K562 (cell line): Measurements from ENCODE around the gene ADAT1. TPM values are rescaled to one million over a fixed set of nuclear protein-coding genes. Genes with fewer than 3 reads are reported as not detected.

Source experiments
- BCOR ChIP-seq: fragments of 450-650 bp; IDR thresholded peaks from 2 replicates; pipeline ENCODE4 v1.6.1; 2016
- CBX8 ChIP-seq: fragments of 200-600 bp; sonication (generic); IDR thresholded peaks from 2 replicates; pipeline ENCODE4 v1.6.1; 2012; ENCODE audit warnings: borderline replicate concordance, mixed run types, low read depth, mild to moderate bottlenecking, moderate library complexity, mixed read lengths, low read length, control low read depth, inconsistent platforms; ENCODE audit not compliant: poor library complexity, severe bottlenecking; ENCODE audit errors: extremely low read depth
- CHCHD3 ChIP-seq: fragments of 250-450 bp; sonication (Bioruptor Pico); IDR thresholded peaks from 2 replicates; pipeline ENCODE4 v2.1.2; 2022; ENCODE audit warnings: mild to moderate bottlenecking
- HDAC8 ChIP-seq: fragments of 450-650 bp; IDR thresholded peaks from 2 replicates; pipeline ENCODE4 v1.6.1; 2016; ENCODE audit warnings: mild to moderate bottlenecking, missing genetic modification characterization, moderate library complexity, missing compliant biosample characterization
- HMG20A ChIP-seq: fragments of 450-650 bp; formaldehyde crosslinking; conservative IDR thresholded peaks from 2 replicates; pipeline ENCODE4 v1.4.0; 2020; ENCODE audit warnings: mild to moderate bottlenecking, mixed read lengths
- KHSRP ChIP-seq: fragments of 450-650 bp; IDR thresholded peaks from 2 replicates; pipeline ENCODE4 v1.6.1; 2017
- MBD2 ChIP-seq: sonication (generic); IDR thresholded peaks from 2 replicates; pipeline ENCODE4 v1.6.1; 2016; ENCODE audit warnings: low read depth, borderline replicate concordance
- PRPF4 ChIP-seq: fragments of 200-400 bp; formaldehyde crosslinking; IDR thresholded peaks from one replicate; pipeline ENCODE4 v1.6.1; 2017; ENCODE audit warnings: low read length, low read depth, mild to moderate bottlenecking; ENCODE audit not compliant: insufficient read depth, poor library complexity, severe bottlenecking
- RBM22 ChIP-seq: fragments of 200-400 bp; formaldehyde crosslinking; IDR thresholded peaks from 2 replicates; pipeline ENCODE4 v1.6.1; 2018; ENCODE audit warnings: low read length, low read depth; ENCODE audit not compliant: poor library complexity, severe bottlenecking
- RBM25 ChIP-seq: fragments of 200-400 bp; formaldehyde crosslinking; IDR thresholded peaks from 2 replicates; pipeline ENCODE4 v1.6.1; 2018; ENCODE audit warnings: low read length, low read depth, moderate library complexity; ENCODE audit not compliant: severe bottlenecking
- ZFP1 ChIP-seq: fragments of 450-650 bp; formaldehyde crosslinking; IDR thresholded peaks from 2 replicates; pipeline ENCODE4 v1.4.0; 2020; ENCODE audit warnings: mild to moderate bottlenecking, mixed read lengths
- ZNF778 ChIP-seq: fragments of 450-650 bp; formaldehyde crosslinking; IDR thresholded peaks from 2 replicates; pipeline ENCODE4 v1.4.0; 2020; ENCODE audit warnings: mild to moderate bottlenecking, moderate library complexity
- polyA plus RNA-seq, 8 experiments: library from polyadenylated mRNA; depleted of rRNA in 4 of 8; stranded (reverse) in 5 of 8; unstranded in 3 of 8; fragments of >200 nt; fragmentation: Nextera tagmentation in 2 of 8; fragmentation: Illumina TruSeq in 1 of 8; extraction: Ambion mirVana in 2 of 8; extraction: Trizol in 1 of 8; gene quantifications; 2 replicates each; pipeline versions ENCODE4 v1.2.1 to v1.2.3, GENCODE V29; 2011 to 2014; ENCODE audit warnings: inconsistent platforms in 1 of 8, missing spikeins in 1 of 8
- total RNA-seq, 7 experiments: library from RNA; depleted of rRNA in 6 of 7; stranded (reverse); fragments of >200 nt in 6 of 7; fragmentation: Illumina TruSeq in 2 of 7; extraction: Trizol in 2 of 7; gene quantifications; 2 replicates each; pipeline versions ENCODE4 v1.2.1 to v1.2.3, GENCODE V29; 2011 to 2021; ENCODE audit warnings: low replicate concordance in 1 of 7
- TF ChIP-seq, protein P1 (sequence below): fragments of 250-450 bp; sonication (Bioruptor Pico); IDR thresholded peaks from 2 replicates; pipeline ENCODE4 v1.4.0; 2020
- TF ChIP-seq, protein P2 (sequence below): fragments of 450-650 bp; IDR thresholded peaks from 2 replicates; pipeline ENCODE4 v1.6.1; 2017; ENCODE audit warnings: mild to moderate bottlenecking, moderate library complexity
- TF ChIP-seq, protein P3 (sequence below), 2 experiments: fragments of 450-650 bp in 1 of 2; IDR thresholded peaks; 2 replicates each; pipeline ENCODE4 v1.6.1; 2011 to 2017; ENCODE audit warnings: low read depth in 2 of 2, antibody characterized with exemption in 1 of 2, borderline replicate concordance in 1 of 2, low read length in 1 of 2, mild to moderate bottlenecking in 1 of 2, mixed read lengths in 1 of 2; ENCODE audit not compliant: control insufficient read depth in 1 of 2
- TF ChIP-seq, protein P4 (sequence below), 2 experiments: fragments of 200-800 bp in 1 of 2; sonication (Bioruptor generic) in 1 of 2; sonication (generic) in 1 of 2; formaldehyde crosslinking in 1 of 2; IDR thresholded peaks in 1 of 2; conservative IDR thresholded peaks in 1 of 2; 2 replicates each; pipeline versions ENCODE4 v1.5.0 to v1.6.1; 2016 to 2020; ENCODE audit warnings: missing compliant biosample characterization in 1 of 2, missing genetic modification characterization in 1 of 2, missing genetic modification reagents in 1 of 2

The ADAT1 gene
- total and polyA plus RNA-seq, 9 of the 15 experiments (the other 6 are each of a cell fraction or from before 2014, with no cell fraction given) = 16.0 to 36.7 (median 28.2) TPM

DNA sequence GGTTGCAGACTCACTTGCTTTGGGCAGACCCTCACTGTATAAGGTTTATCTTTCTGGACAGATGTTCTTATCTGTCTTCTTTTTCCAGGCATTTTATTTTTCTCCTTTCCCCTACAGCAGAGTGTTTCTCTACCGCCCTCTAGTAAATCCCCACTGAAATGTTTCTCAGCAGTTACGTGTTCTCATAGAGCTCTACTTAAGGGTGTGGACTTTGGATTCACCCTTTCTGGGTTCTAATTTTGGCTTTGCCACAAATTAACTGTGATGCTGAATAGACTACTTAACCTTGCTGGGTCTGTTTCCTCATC, 2.0 kb downstream of the ADAT1 start (continued):
- TF ChIP-seq, protein P1, sequence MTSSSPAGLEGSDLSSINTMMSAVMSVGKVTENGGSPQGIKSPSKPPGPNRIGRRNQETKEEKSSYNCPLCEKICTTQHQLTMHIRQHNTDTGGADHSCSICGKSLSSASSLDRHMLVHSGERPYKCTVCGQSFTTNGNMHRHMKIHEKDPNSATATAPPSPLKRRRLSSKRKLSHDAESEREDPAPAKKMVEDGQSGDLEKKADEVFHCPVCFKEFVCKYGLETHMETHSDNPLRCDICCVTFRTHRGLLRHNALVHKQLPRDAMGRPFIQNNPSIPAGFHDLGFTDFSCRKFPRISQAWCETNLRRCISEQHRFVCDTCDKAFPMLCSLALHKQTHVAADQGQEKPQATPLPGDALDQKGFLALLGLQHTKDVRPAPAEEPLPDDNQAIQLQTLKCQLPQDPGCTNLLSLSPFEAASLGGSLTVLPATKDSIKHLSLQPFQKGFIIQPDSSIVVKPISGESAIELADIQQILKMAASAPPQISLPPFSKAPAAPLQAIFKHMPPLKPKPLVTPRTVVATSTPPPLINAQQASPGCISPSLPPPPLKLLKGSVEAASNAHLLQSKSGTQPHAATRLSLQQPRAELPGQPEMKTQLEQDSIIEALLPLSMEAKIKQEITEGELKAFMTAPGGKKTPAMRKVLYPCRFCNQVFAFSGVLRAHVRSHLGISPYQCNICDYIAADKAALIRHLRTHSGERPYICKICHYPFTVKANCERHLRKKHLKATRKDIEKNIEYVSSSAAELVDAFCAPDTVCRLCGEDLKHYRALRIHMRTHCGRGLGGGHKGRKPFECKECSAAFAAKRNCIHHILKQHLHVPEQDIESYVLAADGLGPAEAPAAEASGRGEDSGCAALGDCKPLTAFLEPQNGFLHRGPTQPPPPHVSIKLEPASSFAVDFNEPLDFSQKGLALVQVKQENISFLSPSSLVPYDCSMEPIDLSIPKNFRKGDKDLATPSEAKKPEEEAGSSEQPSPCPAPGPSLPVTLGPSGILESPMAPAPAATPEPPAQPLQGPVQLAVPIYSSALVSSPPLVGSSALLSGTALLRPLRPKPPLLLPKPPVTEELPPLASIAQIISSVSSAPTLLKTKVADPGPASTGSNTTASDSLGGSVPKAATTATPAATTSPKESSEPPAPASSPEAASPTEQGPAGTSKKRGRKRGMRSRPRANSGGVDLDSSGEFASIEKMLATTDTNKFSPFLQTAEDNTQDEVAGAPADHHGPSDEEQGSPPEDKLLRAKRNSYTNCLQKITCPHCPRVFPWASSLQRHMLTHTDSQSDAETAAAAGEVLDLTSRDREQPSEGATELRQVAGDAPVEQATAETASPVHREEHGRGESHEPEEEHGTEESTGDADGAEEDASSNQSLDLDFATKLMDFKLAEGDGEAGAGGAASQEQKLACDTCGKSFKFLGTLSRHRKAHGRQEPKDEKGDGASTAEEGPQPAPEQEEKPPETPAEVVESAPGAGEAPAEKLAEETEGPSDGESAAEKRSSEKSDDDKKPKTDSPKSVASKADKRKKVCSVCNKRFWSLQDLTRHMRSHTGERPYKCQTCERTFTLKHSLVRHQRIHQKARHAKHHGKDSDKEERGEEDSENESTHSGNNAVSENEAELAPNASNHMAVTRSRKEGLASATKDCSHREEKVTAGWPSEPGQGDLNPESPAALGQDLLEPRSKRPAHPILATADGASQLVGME (CRISPR knock-in tag) = no peak
- TF ChIP-seq BCOR (peak; percentile 81; the same call in 1 of the 2 replicates), CHCHD3 (CRISPR knock-in tag) (no peak), PRPF4 (no peak), RBM22 (no peak), ZNF778 (no peak), CBX8 (no peak), RBM25 (no peak), ZFP1 (CRISPR knock-in tag) (no peak), HMG20A (CRISPR knock-in tag) (0 out of 2 replicates have a peak, but pooled peaks have one; percentile 28), MBD2 (no peak), HDAC8 (no peak), KHSRP (no peak)
- TF ChIP-seq, protein P2, sequence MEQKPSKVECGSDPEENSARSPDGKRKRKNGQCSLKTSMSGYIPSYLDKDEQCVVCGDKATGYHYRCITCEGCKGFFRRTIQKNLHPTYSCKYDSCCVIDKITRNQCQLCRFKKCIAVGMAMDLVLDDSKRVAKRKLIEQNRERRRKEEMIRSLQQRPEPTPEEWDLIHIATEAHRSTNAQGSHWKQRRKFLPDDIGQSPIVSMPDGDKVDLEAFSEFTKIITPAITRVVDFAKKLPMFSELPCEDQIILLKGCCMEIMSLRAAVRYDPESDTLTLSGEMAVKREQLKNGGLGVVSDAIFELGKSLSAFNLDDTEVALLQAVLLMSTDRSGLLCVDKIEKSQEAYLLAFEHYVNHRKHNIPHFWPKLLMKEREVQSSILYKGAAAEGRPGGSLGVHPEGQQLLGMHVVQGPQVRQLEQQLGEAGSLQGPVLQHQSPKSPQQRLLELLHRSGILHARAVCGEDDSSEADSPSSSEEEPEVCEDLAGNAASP = no peak
- TF ChIP-seq, protein P3, sequence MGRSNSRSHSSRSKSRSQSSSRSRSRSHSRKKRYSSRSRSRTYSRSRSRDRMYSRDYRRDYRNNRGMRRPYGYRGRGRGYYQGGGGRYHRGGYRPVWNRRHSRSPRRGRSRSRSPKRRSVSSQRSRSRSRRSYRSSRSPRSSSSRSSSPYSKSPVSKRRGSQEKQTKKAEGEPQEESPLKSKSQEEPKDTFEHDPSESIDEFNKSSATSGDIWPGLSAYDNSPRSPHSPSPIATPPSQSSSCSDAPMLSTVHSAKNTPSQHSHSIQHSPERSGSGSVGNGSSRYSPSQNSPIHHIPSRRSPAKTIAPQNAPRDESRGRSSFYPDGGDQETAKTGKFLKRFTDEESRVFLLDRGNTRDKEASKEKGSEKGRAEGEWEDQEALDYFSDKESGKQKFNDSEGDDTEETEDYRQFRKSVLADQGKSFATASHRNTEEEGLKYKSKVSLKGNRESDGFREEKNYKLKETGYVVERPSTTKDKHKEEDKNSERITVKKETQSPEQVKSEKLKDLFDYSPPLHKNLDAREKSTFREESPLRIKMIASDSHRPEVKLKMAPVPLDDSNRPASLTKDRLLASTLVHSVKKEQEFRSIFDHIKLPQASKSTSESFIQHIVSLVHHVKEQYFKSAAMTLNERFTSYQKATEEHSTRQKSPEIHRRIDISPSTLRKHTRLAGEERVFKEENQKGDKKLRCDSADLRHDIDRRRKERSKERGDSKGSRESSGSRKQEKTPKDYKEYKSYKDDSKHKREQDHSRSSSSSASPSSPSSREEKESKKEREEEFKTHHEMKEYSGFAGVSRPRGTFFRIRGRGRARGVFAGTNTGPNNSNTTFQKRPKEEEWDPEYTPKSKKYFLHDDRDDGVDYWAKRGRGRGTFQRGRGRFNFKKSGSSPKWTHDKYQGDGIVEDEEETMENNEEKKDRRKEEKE (IDR thresholded peaks at IDR 0.05; ENCODE audit: borderline replicate concordance in 1 of 2, control insufficient read depth in 1 of 2, low read depth in 2 of 2, low read length in 1 of 2) = no peak
- TF ChIP-seq, protein P4, sequence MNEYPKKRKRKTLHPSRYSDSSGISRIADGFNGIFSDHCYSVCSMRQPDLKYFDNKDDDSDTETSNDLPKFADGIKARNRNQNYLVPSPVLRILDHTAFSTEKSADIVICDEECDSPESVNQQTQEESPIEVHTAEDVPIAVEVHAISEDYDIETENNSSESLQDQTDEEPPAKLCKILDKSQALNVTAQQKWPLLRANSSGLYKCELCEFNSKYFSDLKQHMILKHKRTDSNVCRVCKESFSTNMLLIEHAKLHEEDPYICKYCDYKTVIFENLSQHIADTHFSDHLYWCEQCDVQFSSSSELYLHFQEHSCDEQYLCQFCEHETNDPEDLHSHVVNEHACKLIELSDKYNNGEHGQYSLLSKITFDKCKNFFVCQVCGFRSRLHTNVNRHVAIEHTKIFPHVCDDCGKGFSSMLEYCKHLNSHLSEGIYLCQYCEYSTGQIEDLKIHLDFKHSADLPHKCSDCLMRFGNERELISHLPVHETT (CRISPR knock-in tag; conservative IDR thresholded peaks at IDR 0.05 in 1 of 2, IDR thresholded peaks at IDR 0.05 in 1 of 2) = 0 out of 4 replicates have a peak, but pooled peaks of 1 of the 2 experiments have one; percentile 40
